Measurements from ENCODE around the gene SLAMF7. TPM values are rescaled to one million over a fixed set of nuclear protein-coding genes. Genes with fewer than 3 reads are reported as not detected.
"Not testable (repeated sequence)": the region's sequence is repeated elsewhere in the genome, so short reads cannot be mapped to it uniquely, and the experiment has no call there.

SLAMF7 gene
- total RNA-seq, 1 experiment from 2014 or later = not detected

DNA sequence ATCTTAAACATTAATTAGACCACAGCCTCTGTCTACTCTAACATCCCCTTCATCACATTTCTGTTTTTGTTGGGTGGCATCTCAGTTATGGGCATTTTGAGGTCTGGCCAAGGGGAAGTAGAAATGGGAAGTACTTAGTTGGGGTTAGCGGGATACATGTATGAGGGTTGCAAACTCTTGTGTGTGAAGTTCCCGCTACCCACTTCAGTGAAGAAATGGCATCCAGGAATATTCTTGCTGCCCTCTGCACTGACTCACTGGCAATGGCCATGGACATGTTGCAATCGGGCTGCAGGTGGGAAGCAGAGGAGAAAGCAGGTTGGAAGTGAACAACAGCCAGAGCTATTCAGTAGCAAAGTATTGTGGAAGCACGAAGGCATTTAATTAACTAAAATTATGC is 34.8 kb upstream of the SLAMF7 start:
- no peaks in the 10 kb centered on the region for H3K36me3 ChIP-seq (ENCODE audit: control insufficient read depth, insufficient read depth, low read length)
- ChIA-PET CTCF (no interaction called here), POLR2A (no interaction called here)
- no peaks in the 10 kb centered on the region for H3K9me3 ChIP-seq
- H3K4me3 Mint-ChIP-seq (ENCODE audit: unreplicated experiment) = no peak overlapping the region
- H3K27me3 ChIP-seq (replicated peaks; ENCODE audit: control insufficient read depth, insufficient read depth, low read length) = no peaks in the 10 kb centered on the region; the same call in 1 of the 2 replicates
- TF ChIP-seq, protein P1, sequence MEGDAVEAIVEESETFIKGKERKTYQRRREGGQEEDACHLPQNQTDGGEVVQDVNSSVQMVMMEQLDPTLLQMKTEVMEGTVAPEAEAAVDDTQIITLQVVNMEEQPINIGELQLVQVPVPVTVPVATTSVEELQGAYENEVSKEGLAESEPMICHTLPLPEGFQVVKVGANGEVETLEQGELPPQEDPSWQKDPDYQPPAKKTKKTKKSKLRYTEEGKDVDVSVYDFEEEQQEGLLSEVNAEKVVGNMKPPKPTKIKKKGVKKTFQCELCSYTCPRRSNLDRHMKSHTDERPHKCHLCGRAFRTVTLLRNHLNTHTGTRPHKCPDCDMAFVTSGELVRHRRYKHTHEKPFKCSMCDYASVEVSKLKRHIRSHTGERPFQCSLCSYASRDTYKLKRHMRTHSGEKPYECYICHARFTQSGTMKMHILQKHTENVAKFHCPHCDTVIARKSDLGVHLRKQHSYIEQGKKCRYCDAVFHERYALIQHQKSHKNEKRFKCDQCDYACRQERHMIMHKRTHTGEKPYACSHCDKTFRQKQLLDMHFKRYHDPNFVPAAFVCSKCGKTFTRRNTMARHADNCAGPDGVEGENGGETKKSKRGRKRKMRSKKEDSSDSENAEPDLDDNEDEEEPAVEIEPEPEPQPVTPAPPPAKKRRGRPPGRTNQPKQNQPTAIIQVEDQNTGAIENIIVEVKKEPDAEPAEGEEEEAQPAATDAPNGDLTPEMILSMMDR (IDR thresholded peaks at IDR 0.05; ENCODE audit: insufficient read depth in 1 of 2, low read depth in 1 of 2, low read length in 1 of 2, severe bottlenecking in 1 of 2, unreplicated experiment in 1 of 2) = no peak
- H3K27ac Mint-ChIP-seq (ENCODE audit: unreplicated experiment) = no peak overlapping the region
- H3K4me1 ChIP-seq = no peaks in the 10 kb centered on the region
- H3K9me3 Mint-ChIP-seq (ENCODE audit: unreplicated experiment) = no peaks in the 10 kb centered on the region
- BruUV-seq (replicated peaks) = no TSS peak
- H3K36me3 Mint-ChIP-seq (ENCODE audit: insufficient read depth, unreplicated experiment) = no peaks in the 10 kb centered on the region
- DNase-seq = no peak
- peaks cover 5% of the 10 kb centered on the region for H3K27me3 Mint-ChIP-seq (ENCODE audit: insufficient read depth, unreplicated experiment)
- no peaks in the 10 kb centered on the region for H3K4me1 Mint-ChIP-seq (ENCODE audit: low read depth, unreplicated experiment)
- H3K4me3 ChIP-seq (ENCODE audit: low read depth, low read length) = no peak overlapping the region
- intact Hi-C loops (cut with micrococcal nuclease; ENCODE audit: unreplicated experiment) = no loop called here

- POLR2A ChIA-PET; BruUV-seq (replicated peaks); H3K27me3 Mint-ChIP-seq (ENCODE audit: insufficient read depth, unreplicated experiment); H3K4me1 ChIP-seq; H3K4me1 Mint-ChIP-seq (ENCODE audit: low read depth, unreplicated experiment); DNase-seq; H3K9me3 ChIP-seq; H3K4me3 ChIP-seq (ENCODE audit: low read depth, low read length); H3K4me3 Mint-ChIP-seq (ENCODE audit: unreplicated experiment); H3K36me3 ChIP-seq (ENCODE audit: control insufficient read depth, insufficient read depth, low read length); intact Hi-C loops (cut with micrococcal nuclease; ENCODE audit: unreplicated experiment); CTCF ChIA-PET; H3K36me3 Mint-ChIP-seq (ENCODE audit: insufficient read depth, unreplicated experiment); H3K9me3 Mint-ChIP-seq (ENCODE audit: unreplicated experiment); H3K27ac Mint-ChIP-seq (ENCODE audit: unreplicated experiment); H3K27me3 ChIP-seq (replicated peaks; ENCODE audit: control insufficient read depth, insufficient read depth, low read length): not testable (repeated sequence)
These were observed 33.8 kb upstream of the SLAMF7 start for GRCh38 chr1:160705212-160705621.

DNA sequence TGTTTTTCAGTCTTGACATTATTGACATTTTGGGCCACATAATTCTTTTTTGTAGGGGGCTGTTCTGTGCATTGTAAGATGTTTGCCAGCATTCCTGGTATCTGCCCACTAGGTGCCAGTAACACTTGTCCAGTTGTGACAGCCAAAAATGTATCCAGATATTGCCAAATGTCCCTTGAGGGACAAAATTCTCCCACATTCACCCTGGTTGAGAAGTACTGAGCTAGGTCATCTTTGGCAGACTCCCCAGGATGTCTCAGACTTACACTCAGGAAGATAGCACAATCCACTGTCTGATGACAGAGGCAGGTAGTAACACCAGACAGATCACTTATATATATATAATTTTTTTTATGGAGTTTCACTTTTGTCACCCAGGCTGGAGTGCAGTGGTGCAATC is 33.3 kb upstream of the SLAMF7 start:
- no peak overlapping the region for H3K4me3 Mint-ChIP-seq (ENCODE audit: unreplicated experiment)
- ChIA-PET CTCF (no interaction called here), POLR2A (no interaction called here)
- Histone ChIP-seq H3K27me3 (replicated peaks; ENCODE audit: control insufficient read depth, insufficient read depth, low read length) (no peaks in the 10 kb centered on the region; the same call in 1 of the 2 replicates), H3K36me3 (ENCODE audit: control insufficient read depth, insufficient read depth, low read length) (no peaks in the 10 kb centered on the region), H3K4me1 (no peaks in the 10 kb centered on the region), H3K4me3 (ENCODE audit: low read depth, low read length) (no peak overlapping the region), H3K9me3 (no peaks in the 10 kb centered on the region)
- intact Hi-C loops (cut with micrococcal nuclease; ENCODE audit: unreplicated experiment) = no loop called here
- H3K9me3 Mint-ChIP-seq (ENCODE audit: unreplicated experiment) = no peaks in the 10 kb centered on the region
- H3K36me3 Mint-ChIP-seq (ENCODE audit: insufficient read depth, unreplicated experiment) = no peaks in the 10 kb centered on the region
- BruUV-seq (replicated peaks) = no TSS peak
- no peaks in the 10 kb centered on the region for H3K4me1 Mint-ChIP-seq (ENCODE audit: low read depth, unreplicated experiment)
- H3K27me3 Mint-ChIP-seq (ENCODE audit: insufficient read depth, unreplicated experiment) = peaks cover 5% of the 10 kb centered on the region
- TF ChIP-seq, protein P1 (IDR thresholded peaks at IDR 0.05; ENCODE audit: insufficient read depth in 1 of 2, low read depth in 1 of 2, low read length in 1 of 2, severe bottlenecking in 1 of 2, unreplicated experiment in 1 of 2) = no peak
- H3K27ac Mint-ChIP-seq (ENCODE audit: unreplicated experiment) = no peak overlapping the region
- no peak for DNase-seq

Data from Caco-2 (cell line).